OCI-LY1 (cell line): Measurements from ENCODE around the gene ZNF576.

Source experiments
- CTCF ChIP-seq: fragments of 200-600 bp; sonication (generic), shearing (Covaris generic); IDR thresholded peaks from 2 replicates; pipeline ENCODE4 v1.5.1; 2017; ENCODE audit warnings: mild to moderate bottlenecking, antibody characterized with exemption, low read length, moderate library complexity, mixed read lengths
- EZH2 ChIP-seq: fragments of 200-600 bp; sonication (generic), shearing (Covaris generic); IDR thresholded peaks from 2 replicates; pipeline ENCODE4 v1.8.0; 2017; ENCODE audit warnings: borderline replicate concordance, mixed run types, mild to moderate bottlenecking, antibody characterized with exemption, low read length, moderate library complexity, mixed read lengths

- TF ChIP-seq CTCF (no peak), EZH2 (no peak)
Observed at GRCh38 chr19:43595605-43595998, 793 bp upstream of the ZNF576 start.
